Keratinocyte (primary cell): Measurements from ENCODE around the gene LRRC75B.

Experiments used
- EZH2 ChIP-seq: IDR thresholded peaks from one replicate; pipeline ENCODE4 v1.6.1; 2012; ENCODE audit warnings: inconsistent platforms, mild to moderate bottlenecking, low read length, moderate library complexity
- TF ChIP-seq, protein P1 (sequence below), 3 experiments: IDR thresholded peaks in 1 of 3; conservative IDR thresholded peaks in 1 of 3; optimal IDR thresholded peaks in 1 of 3; 2 replicates in 2 of 3; 3 replicates in 1 of 3; pipeline versions ENCODE3 to v1.5.1; 2011; ENCODE audit warnings: low read length in 3 of 3, mild to moderate bottlenecking in 3 of 3, moderate library complexity in 2 of 3, control low read depth in 1 of 3, inconsistent platforms in 1 of 3; ENCODE audit not compliant: insufficient read depth in 2 of 3; ENCODE audit errors: extremely low read depth in 1 of 3

DNA sequence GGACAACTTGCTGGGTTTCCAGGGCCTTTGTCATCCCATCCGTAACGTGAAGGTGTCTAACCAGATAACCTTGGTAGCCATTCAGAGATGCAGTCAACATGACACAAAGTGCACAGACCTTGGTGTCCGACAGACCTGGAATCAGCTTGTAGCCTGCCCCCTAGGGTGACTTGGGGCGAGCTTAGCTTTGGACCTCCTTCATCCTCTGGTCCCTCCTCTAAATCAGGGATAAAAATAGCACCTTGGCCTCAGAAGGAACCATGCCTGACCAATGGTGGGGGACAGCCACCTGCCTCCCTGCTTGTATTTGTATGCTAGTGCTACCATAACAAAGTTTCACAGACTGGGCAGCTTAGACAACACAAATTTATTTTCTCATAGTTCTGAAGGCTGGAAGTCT, 33.4 kb downstream of the LRRC75B start:
- TF ChIP-seq, protein P1, sequence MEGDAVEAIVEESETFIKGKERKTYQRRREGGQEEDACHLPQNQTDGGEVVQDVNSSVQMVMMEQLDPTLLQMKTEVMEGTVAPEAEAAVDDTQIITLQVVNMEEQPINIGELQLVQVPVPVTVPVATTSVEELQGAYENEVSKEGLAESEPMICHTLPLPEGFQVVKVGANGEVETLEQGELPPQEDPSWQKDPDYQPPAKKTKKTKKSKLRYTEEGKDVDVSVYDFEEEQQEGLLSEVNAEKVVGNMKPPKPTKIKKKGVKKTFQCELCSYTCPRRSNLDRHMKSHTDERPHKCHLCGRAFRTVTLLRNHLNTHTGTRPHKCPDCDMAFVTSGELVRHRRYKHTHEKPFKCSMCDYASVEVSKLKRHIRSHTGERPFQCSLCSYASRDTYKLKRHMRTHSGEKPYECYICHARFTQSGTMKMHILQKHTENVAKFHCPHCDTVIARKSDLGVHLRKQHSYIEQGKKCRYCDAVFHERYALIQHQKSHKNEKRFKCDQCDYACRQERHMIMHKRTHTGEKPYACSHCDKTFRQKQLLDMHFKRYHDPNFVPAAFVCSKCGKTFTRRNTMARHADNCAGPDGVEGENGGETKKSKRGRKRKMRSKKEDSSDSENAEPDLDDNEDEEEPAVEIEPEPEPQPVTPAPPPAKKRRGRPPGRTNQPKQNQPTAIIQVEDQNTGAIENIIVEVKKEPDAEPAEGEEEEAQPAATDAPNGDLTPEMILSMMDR (optimal IDR thresholded peaks at IDR 0.05 in 1 of 3, IDR thresholded peaks at IDR 0.05 in 1 of 3, conservative IDR thresholded peaks at IDR 0.05 in 1 of 3; ENCODE audit: extremely low read depth in 1 of 3, insufficient read depth in 2 of 3, low read length in 3 of 3) = no peak
- TF ChIP-seq EZH2 = no peak
